HG03571 (cell line): ENCODE results near the gene CNTNAP2.
"Not testable (repeated sequence)": the region's sequence is repeated elsewhere in the genome, so short reads cannot be mapped to it uniquely, and the experiment has no call there.

Experiments used
- ATAC-seq: cut with Tn5 transposase; IDR thresholded peaks from one replicate; pipeline ENCODE4 v1.9.1; 2021; ENCODE audit not compliant: unreplicated experiment

The CNTNAP2 gene

GRCh38 chr7:147801762-147802161 is 1685.2 kb downstream of the CNTNAP2 start:
- not testable (repeated sequence) for ATAC-seq

GRCh38 chr7:147803151-147803550 is 1686.5 kb downstream of the CNTNAP2 start:
- ATAC-seq: no peak

- no peak for ATAC-seq
Measured at GRCh38 chr7:147803606-147804005, 1687.0 kb downstream of the CNTNAP2 start.

GRCh38 chr7:147804032-147804431 is 1687.4 kb downstream of the CNTNAP2 start:
- no peak for ATAC-seq

GRCh38 chr7:147805996-147806576 is 1689.5 kb downstream of the CNTNAP2 start:
- ATAC-seq: no peak

GRCh38 chr7:147809786-147810185 is 1693.2 kb downstream of the CNTNAP2 start:
- ATAC-seq: no peak

- no peak for ATAC-seq
Measured at GRCh38 chr7:147810269-147810668, 1693.7 kb downstream of the CNTNAP2 start.

- ATAC-seq: no peak
Measured at GRCh38 chr7:147811923-147812322, 1695.3 kb downstream of the CNTNAP2 start.

- ATAC-seq: no peak
Measured at GRCh38 chr7:147813316-147813715, 1696.7 kb downstream of the CNTNAP2 start.

GRCh38 chr7:147818317-147818716 is 1701.7 kb downstream of the CNTNAP2 start:
- no peak for ATAC-seq

- ATAC-seq: no peak
Measured at GRCh38 chr7:147824671-147825070, 1708.1 kb downstream of the CNTNAP2 start.

- ATAC-seq: no peak
Measured at GRCh38 chr7:147829016-147829415, 1712.4 kb downstream of the CNTNAP2 start.

GRCh38 chr7:147833557-147833956 is 1717.0 kb downstream of the CNTNAP2 start:
- no peak for ATAC-seq

- no peak for ATAC-seq
Measured at GRCh38 chr7:147833970-147834369, 1717.4 kb downstream of the CNTNAP2 start.

GRCh38 chr7:147852833-147853232 is 1736.2 kb downstream of the CNTNAP2 start:
- ATAC-seq: no peak

GRCh38 chr7:147857152-147858140 is 1740.8 kb downstream of the CNTNAP2 start:
- ATAC-seq: no peak

GRCh38 chr7:147858421-147858820 is 1741.8 kb downstream of the CNTNAP2 start:
- ATAC-seq: no peak

- no peak for ATAC-seq
Measured at GRCh38 chr7:147859033-147859432, 1742.4 kb downstream of the CNTNAP2 start.

GRCh38 chr7:147859486-147859885 is 1742.9 kb downstream of the CNTNAP2 start:
- no peak for ATAC-seq

GRCh38 chr7:147861058-147861716 is 1744.6 kb downstream of the CNTNAP2 start:
- no peak for ATAC-seq

- no peak for ATAC-seq
Measured at GRCh38 chr7:147861945-147862344, 1745.3 kb downstream of the CNTNAP2 start.

- ATAC-seq: no peak
Measured at GRCh38 chr7:147869456-147869855, 1752.9 kb downstream of the CNTNAP2 start.
